Measurements from ENCODE around the gene LTA. TPM values are rescaled to one million over a fixed set of nuclear protein-coding genes. Genes with fewer than 3 reads are reported as not detected.

Gene LTA
- total and polyA plus RNA-seq, 2 donors (not counting 1 experiment from before 2014, with no cell fraction given) = 8.6 to 8.8 TPM

DNA sequence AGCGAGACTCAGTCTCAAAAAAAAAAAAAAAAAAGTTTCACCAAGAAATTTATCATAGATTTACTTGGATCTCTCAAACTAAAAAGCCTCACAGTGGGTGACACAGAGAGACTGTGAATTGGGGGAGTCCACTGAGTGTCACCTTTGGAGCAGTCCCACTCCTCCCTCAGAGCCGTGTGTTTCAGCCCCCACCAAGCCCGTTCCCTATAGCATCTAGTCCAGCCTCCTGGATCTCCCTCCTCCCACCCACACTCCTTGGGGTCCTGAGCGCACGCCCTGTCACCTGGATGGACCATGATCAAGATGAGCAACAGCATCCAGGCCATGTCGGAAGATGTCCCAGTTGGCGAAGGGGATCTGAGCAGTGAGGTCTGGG is 20.3 kb downstream of the LTA start:
- peak overlapping the region; percentile 68 for H2AFZ ChIP-seq (ENCODE audit: insufficient read depth, low read depth, low read length, poor library complexity, severe bottlenecking)
- H3K4me2 ChIP-seq (replicated peaks; ENCODE audit: low read depth, low read length, poor library complexity, severe bottlenecking) = peak overlapping the region; percentile 71
- ChIA-PET CTCF (interaction anchor here (0.6 to 35.3 kb wide), 6 partner anchors 11 to 400 kb away, joined by 3 to 2241 read pairs (median 4); partner anchors contain the start of genes ATP6V1G2, LST1, LTA and LTB), POLR2A (interaction anchor here (0.7 to 35.3 kb wide), 6 partner anchors 23 to 306 kb away, joined by 3 to 1450 read pairs (median 6); partner anchors contain the start of genes ATP6V1G2, DDX39B, LST1 and LTA)
- ATAC-seq (ENCODE audit: low read depth) (peak; percentile 1), DNase-seq (no peak)
- H3K9me3 Mint-ChIP-seq (ENCODE audit: insufficient read depth) = no peaks in the 10 kb centered on the region
- intact Hi-C loops (cut with micrococcal nuclease) = loop anchor here (1.0 kb wide), 1 partner anchor 24 kb away; no protein-coding TSS in a partner anchor
- H3K4me1 Mint-ChIP-seq = peaks cover 76% of the 10 kb centered on the region
- no peak for TF ChIP-seq EZH2 (IDR thresholded peaks at IDR 0.05; ENCODE audit: borderline replicate concordance, insufficient read depth, low read depth, low read length, poor library complexity, severe bottlenecking)
- TF ChIP-seq, protein P1, sequence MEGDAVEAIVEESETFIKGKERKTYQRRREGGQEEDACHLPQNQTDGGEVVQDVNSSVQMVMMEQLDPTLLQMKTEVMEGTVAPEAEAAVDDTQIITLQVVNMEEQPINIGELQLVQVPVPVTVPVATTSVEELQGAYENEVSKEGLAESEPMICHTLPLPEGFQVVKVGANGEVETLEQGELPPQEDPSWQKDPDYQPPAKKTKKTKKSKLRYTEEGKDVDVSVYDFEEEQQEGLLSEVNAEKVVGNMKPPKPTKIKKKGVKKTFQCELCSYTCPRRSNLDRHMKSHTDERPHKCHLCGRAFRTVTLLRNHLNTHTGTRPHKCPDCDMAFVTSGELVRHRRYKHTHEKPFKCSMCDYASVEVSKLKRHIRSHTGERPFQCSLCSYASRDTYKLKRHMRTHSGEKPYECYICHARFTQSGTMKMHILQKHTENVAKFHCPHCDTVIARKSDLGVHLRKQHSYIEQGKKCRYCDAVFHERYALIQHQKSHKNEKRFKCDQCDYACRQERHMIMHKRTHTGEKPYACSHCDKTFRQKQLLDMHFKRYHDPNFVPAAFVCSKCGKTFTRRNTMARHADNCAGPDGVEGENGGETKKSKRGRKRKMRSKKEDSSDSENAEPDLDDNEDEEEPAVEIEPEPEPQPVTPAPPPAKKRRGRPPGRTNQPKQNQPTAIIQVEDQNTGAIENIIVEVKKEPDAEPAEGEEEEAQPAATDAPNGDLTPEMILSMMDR (IDR thresholded peaks at IDR 0.05) = no peak
- peak overlapping the region; percentile 66 to 68 for H3K27ac ChIP-seq (ENCODE audit: low read length in 2 of 2)
- no peaks in the 10 kb centered on the region for H3K36me3 ChIP-seq (replicated peaks in 1 of 2; ENCODE audit: control extremely low read depth in 1 of 2, control insufficient read depth in 1 of 2, extremely low read depth in 1 of 2, insufficient read depth in 2 of 2, low read length in 1 of 2)
- H3K9me3 ChIP-seq (ENCODE audit: control extremely low read depth in 1 of 3, control insufficient read depth in 2 of 3, insufficient read depth in 1 of 3, low read length in 2 of 3) = no peaks in the 10 kb centered on the region
- peak overlapping the region; percentile 7 to 62 (median 33) for H3K4me3 ChIP-seq (ENCODE audit: control extremely low read depth in 1 of 5, extremely low read depth in 1 of 5, insufficient read depth in 1 of 5, low read depth in 2 of 5, low read length in 4 of 5)
- H3K27ac Mint-ChIP-seq = peak overlapping the region; percentile 98
- H3K9ac ChIP-seq (ENCODE audit: low read length) = peak overlapping the region; percentile 49
- no peaks in the 10 kb centered on the region for H4K20me1 ChIP-seq (ENCODE audit: control insufficient read depth, insufficient read depth, low read length, poor library complexity, severe bottlenecking)
- peak overlapping the region; percentile 85 for H3K4me3 Mint-ChIP-seq
- H3K27me3 ChIP-seq (replicated peaks in 1 of 4; ENCODE audit: control extremely low read depth in 1 of 4, control insufficient read depth in 3 of 4, insufficient read depth in 4 of 4, low read length in 3 of 4) = no peaks in the 10 kb centered on the region
- WGBS (ENCODE audit: insufficient coverage) = 53% methylated on average over 3 of the region's 7 CpGs
- H3K4me1 ChIP-seq (ENCODE audit: control insufficient read depth in 2 of 2, insufficient read depth in 2 of 2, low read length in 2 of 2) = peaks cover 80 to 90% of the 10 kb centered on the region in 2 donors
- H3K79me2 ChIP-seq (ENCODE audit: control insufficient read depth, insufficient read depth, low read length) = peaks cover 87% of the 10 kb centered on the region
- H3K27me3 Mint-ChIP-seq = no peaks in the 10 kb centered on the region

DNA sequence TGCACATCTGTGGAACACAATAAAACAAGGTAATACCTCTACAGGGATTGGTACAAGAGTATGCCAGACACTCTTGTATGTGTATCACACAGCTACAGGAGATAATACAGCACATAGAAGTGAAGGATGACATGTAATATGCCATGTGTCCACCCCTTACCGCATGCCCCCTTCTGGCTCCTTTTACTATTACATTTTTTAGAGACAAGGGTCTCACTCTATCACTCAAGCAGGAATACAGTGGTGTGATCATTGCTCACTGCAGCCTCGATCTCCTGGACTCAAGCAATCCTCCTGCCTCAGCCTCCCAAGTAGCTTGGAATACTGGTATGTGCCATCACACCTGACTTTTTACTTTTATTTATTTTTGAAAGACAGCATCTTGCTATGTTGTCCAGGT is 24.9 kb downstream of the LTA start:
- peaks cover 52% of the 10 kb centered on the region for H3K4me1 Mint-ChIP-seq
- Histone ChIP-seq H3K4me1 (ENCODE audit: control insufficient read depth in 2 of 2, insufficient read depth in 2 of 2, low read length in 2 of 2) (peaks cover 49 to 61% of the 10 kb centered on the region in 2 donors), H4K20me1 (ENCODE audit: control insufficient read depth, insufficient read depth, low read length, poor library complexity, severe bottlenecking) (no peaks in the 10 kb centered on the region), H3K27me3 (replicated peaks in 1 of 4; ENCODE audit: control extremely low read depth in 1 of 4, control insufficient read depth in 3 of 4, insufficient read depth in 4 of 4, low read length in 3 of 4) (no peaks in the 10 kb centered on the region), H3K27ac (ENCODE audit: low read length in 2 of 2) (peak overlapping the region in 1 of 2 donors; percentile 27), H3K9me3 (ENCODE audit: control extremely low read depth in 1 of 3, control insufficient read depth in 2 of 3, insufficient read depth in 1 of 3, low read length in 2 of 3) (no peaks in the 10 kb centered on the region), H3K79me2 (ENCODE audit: control insufficient read depth, insufficient read depth, low read length) (peaks cover 58% of the 10 kb centered on the region), H2AFZ (ENCODE audit: insufficient read depth, low read depth, low read length, poor library complexity, severe bottlenecking) (no peak overlapping the region), H3K36me3 (replicated peaks in 1 of 2; ENCODE audit: control extremely low read depth in 1 of 2, control insufficient read depth in 1 of 2, extremely low read depth in 1 of 2, insufficient read depth in 2 of 2, low read length in 1 of 2) (no peaks in the 10 kb centered on the region), H3K4me3 (ENCODE audit: control extremely low read depth in 1 of 5, extremely low read depth in 1 of 5, insufficient read depth in 1 of 5, low read depth in 2 of 5, low read length in 4 of 5) (no peak overlapping the region), H3K4me2 (replicated peaks; ENCODE audit: low read depth, low read length, poor library complexity, severe bottlenecking) (peak overlapping the region; percentile 60), H3K9ac (ENCODE audit: low read length) (no peak overlapping the region)
- WGBS (ENCODE audit: insufficient coverage) = no CpG with 5 or more reads among the region's 2 CpGs
- TF ChIP-seq, protein P1 (IDR thresholded peaks at IDR 0.05) = peak; percentile 80
- TF ChIP-seq EZH2 (IDR thresholded peaks at IDR 0.05; ENCODE audit: borderline replicate concordance, insufficient read depth, low read depth, low read length, poor library complexity, severe bottlenecking) = no peak
- ChIA-PET POLR2A (interaction anchor here (1.0 to 35.3 kb wide), 3 partner anchors 9 to 31 kb away, joined by 3 to 1450 read pairs (median 5); partner anchors contain the start of genes ATP6V1G2, LST1, LTA and LTB), CTCF (interaction anchor here (0.6 to 35.3 kb wide), 14 partner anchors 13 to 582 kb away, joined by 3 to 2241 read pairs (median 8); partner anchors contain the start of genes AIF1, ATP6V1G2, DDX39B and LST1)
- H3K4me3 Mint-ChIP-seq = peak overlapping the region; percentile 35
- ATAC-seq (ENCODE audit: low read depth) (peak; percentile 68), DNase-seq (peak; percentile 86)
- H3K27ac Mint-ChIP-seq = peak overlapping the region; percentile 75
- intact Hi-C loops (cut with micrococcal nuclease) = loop anchor here (1.0 kb wide), 1 partner anchor 16 kb away; no protein-coding TSS in a partner anchor
- no peaks in the 10 kb centered on the region for H3K9me3 Mint-ChIP-seq (ENCODE audit: insufficient read depth)
- no peaks in the 10 kb centered on the region for H3K27me3 Mint-ChIP-seq

Measured in B cell (primary cell).